HG02938 (cell line): ENCODE results near the gene SNRPA.
"Not testable (repeated sequence)": the region's sequence is repeated elsewhere in the genome, so short reads cannot be mapped to it uniquely, and the experiment has no call there.

Source experiments
- ATAC-seq: cut with Tn5 transposase; IDR thresholded peaks from one replicate; pipeline ENCODE4 v1.9.1; 2021; ENCODE audit warnings: mild to moderate bottlenecking, moderate library complexity; ENCODE audit not compliant: unreplicated experiment

The SNRPA gene

DNA sequence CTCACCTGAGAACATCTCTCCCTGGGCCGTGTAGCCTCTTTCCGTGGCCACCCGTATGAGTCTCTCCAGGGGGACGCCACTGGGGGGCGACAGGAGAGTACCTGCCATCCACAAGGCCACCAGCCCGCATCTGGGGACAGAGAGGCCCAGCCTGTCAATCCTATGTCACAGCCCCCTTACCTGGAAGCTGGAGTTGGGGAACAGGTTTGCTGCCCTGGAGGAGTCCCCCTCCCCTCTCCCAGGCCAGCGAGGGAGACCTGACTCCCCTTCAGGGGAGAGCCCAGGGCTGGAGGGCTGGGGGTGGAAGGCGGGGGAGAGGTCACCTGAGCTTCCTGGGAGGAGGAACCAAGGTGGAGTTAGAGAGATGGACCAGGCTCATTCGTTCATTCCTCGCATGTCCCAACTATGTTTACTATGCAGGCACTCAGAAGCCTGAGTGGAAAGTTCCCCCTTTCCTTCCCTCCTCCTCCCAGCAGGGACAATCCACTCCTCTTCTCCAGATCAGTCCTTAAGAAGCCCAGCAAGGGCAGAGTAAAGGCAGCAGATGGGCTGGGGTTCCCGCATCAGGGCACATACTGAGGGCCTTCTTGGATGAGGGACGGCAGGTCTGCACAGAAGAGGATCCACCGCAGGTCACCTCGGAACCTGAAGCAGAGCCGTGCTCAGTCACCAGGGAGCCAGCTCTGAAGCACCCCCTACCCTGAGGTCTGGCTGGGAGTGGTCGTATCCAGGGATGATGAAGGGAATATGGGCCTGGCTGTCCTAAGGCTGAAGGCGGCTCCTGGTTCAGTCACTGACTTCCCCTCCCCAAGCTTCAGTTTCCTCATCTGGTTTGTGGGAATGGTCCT is 6.2 kb upstream of the SNRPA start:
- no peak for ATAC-seq

DNA sequence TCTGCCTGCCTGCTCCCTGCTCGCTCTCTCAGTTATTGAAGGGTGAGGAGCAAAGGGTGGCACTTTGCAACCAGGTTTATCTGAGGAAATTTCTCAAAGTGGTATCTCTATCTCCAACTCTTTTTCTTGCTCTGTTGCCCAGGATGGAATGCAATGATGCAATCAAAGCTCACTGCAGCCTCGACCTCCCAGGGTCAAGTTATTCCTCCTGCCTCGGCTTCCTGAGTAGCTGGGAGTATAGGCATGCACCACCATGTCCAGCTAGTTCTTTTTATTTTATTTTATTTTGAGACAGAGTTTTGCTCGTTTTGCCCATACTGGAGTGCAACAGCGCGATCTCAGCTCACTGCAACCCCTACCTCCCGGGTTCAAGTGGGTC is 5.6 kb upstream of the SNRPA start:
- no peak for ATAC-seq

DNA sequence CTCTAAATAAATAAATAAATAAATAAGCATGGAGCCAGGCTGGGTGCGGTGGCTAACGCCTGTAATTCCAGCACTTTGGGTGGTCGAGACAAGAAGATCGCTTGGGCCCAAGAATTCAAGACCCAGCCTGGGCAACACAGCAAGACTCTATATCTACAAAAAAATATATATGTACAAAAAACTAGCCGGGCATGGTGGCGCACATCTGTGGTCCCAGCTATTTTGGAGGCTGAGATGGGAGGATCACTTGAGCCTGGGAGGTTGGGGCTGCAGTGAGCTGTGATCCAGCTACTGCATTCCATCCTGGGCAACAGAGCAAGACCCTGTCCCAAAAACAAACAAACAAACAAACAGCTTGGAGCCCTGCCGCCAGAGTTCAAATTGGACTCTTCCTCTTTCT is 3.5 kb upstream of the SNRPA start:
- no peak for ATAC-seq

DNA sequence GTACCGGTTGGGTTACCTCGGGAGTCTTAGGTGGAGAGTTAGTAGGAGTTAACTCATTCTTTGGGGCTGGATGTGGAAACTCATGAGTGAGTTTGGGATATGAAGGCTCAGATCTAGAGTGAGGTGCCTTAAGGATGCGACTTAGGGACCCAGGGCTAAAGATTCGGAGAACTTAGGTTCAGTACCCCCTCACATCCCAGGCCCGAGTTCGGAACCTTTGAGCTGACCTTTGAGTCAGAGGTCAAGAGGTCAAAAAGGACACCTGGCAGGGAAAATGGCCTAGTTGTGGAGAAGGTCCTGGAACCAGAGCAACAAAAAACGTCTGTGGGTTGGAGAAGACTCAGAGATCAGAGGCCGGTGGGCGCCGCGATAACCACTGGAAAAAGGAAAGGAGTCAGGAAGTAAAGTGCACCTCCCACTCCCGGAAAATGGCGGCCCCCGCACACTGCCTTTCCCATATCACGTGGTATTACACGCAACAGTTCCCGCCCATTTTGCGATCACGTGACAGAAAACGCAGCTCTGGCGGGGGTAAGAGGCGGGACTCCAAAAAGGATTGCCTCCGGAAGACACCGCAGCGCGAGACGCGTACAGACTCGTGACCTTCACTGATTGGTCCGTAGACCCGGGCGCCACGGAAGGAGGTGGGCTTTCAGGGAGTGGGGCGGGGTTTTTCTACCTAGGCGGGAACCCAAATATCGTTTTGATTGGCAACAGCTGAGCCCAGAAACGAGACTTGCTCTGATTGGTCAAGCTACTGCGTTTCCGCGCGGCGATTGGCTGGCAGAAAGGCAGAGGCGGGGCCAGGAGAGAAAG is 737 bp upstream of the SNRPA start, which contains the start of gene ACTMAP:
ACTMAP (minus strand) TSS at position 420 of the 816 bp plus-strand sequence. CDS start 674 bp downstream, outside the sequence.
- ATAC-seq: peak; percentile 86

DNA sequence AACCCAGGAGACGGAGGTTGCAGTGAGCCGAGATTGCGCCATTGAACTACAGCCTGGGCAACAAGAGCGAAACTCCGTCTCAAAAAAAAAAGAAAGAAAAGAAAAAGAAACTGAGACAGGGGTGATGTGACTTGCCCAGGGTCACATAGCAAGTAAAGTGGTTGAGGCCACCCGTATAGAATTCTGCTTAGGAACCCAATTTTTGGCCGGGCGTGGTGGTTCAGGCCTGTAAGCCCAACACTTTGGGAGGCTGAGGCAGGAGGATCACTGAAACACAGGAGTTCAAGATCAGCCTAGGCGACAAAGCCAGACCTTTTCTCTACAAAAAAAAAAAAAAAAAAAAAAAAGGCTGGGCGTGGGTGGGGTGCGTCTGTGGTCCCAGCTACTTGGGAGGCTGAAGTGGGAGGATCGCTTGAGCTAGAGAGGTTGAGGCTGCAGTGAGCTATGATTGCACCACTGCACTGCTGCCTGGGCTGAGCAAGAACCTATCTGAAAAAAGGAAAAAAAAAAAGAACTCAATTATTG is 1.3 kb downstream of the SNRPA start:
- no peak for ATAC-seq

DNA sequence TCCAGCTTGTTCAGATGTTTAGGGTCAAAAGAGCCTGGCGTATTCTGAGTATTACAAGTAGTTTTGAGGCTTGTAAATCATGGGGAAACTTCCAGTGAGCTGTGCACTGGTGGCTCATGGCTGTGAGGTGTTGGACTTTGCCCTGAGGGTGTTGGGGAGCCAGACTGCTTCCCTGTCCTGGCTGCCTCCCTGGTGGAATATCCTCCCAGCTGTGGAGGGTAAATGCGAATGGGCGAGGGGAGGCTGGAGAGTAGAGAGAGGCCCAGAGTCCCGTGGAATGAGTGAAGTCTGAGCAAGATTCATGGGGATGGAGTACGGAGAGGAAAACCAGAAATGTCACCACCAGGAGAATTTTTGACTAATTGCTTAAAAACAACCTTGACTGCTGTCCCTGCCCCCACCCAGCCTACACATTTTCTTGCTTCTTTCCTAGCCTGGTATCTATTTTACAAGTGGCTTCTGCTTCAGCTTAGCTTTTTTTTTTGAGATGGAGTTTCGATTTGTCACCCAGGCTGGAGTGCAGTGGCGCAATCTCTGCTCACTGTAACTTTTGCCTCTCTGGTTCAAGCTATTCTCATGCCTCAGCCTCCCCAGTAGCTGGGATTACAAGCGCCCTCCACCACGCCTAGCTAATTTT is 3.7 kb downstream of the SNRPA start:
- ATAC-seq: no peak

DNA sequence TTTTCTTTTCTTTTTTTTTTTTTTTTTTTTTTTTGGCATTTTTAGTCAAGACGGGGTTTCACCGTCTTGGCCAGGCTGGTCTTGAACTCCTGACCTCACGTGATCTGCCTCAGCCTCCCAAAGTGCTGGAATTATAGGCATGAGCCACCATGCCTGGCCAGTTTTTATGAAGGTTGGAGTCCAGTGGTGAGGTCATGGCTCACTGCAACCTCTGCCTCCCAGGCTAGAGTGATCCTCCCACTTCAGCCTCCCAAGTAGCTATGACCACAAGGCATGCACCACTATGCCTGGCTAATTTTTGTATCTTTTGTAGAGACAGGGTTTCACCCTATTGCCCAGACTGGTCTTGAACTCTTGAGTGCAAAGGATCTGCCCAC is 4.2 kb downstream of the SNRPA start:
- ATAC-seq: no peak

DNA sequence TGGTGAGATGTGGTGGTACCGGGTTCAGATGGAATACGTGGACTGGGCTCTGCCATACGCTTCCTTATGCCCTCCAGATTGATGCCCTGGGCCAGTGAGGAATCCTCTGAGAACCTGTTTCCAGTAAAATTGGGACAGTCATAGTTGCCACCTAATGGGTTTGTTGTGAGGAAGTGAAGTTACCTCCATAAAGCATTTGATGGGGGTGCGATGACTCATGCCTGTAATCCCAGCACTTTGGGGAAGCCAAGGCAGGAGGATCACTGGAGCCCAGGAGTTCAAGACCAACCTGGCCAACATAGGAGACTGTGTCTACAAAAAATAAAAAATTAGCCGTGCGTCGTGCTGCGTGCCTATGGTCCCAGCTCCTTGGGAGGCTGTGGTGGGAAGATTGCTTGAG is 4.8 kb downstream of the SNRPA start:
- no peak for ATAC-seq

DNA sequence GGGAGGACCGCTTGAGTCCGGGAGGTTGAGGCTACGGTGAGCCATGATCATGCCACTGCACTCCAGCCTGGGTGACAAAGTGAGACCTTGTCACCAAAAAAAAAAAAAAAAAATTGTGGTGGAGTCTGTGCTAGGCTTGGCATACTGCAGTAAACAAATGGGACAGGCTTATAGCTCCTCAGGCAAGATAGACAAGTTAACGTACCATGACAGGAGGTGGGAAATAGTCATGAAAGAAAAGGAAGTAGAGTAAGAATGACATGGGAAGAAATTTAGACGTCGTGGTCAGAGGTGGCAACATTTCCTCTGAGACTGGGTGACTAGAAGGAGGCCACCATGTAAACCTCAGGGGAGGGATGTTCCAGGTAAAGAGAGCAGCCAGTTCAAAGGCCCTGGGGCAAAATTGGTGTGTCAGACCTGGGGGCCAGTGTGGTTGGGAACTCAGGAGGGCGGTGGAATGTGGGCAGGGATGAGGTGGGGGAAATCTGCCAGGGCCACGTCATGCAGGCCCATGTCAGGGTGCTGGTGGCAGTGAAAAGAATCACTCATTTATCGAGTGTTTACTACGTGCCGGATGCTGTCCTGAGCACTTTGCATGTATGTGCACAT is 5.6 kb downstream of the SNRPA start:
- ATAC-seq: no peak

DNA sequence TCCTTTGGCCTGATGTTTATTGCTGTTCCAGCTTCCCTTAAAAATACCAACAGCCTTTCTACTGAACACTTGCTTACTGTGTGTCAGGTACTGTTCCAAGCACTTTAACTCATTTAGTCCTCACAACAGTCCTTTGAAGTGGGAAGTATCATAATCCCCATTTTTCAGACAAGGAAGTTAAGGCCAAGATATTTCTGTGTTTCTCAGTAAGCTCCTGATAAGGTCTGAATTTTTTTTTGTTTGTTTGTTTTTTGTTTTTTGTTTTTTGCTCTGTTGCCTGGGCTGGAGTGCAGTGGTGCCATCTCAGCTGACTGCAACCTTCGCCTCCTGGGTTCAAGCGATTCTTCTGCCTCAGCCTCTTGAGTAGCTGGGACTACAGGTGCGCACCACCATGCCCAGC is 7.5 kb downstream of the SNRPA start:
- ATAC-seq: no peak

DNA sequence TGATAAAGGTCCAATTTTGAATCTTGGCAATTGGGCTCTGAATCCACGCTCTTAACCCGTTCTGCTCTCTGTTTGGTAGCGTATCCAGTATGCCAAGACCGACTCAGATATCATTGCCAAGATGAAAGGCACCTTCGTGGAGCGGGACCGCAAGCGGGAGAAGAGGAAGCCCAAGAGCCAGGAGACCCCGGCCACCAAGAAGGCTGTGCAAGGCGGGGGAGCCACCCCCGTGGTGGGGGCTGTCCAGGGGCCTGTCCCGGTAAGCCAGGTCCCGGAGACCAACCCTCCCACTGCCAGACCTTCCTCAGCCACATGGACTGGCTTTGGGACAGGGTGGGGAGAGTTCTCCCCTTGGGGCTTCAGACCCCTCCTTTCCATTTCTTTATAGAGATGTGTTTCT is 8.3 kb downstream of the SNRPA start:
- no peak for ATAC-seq

DNA sequence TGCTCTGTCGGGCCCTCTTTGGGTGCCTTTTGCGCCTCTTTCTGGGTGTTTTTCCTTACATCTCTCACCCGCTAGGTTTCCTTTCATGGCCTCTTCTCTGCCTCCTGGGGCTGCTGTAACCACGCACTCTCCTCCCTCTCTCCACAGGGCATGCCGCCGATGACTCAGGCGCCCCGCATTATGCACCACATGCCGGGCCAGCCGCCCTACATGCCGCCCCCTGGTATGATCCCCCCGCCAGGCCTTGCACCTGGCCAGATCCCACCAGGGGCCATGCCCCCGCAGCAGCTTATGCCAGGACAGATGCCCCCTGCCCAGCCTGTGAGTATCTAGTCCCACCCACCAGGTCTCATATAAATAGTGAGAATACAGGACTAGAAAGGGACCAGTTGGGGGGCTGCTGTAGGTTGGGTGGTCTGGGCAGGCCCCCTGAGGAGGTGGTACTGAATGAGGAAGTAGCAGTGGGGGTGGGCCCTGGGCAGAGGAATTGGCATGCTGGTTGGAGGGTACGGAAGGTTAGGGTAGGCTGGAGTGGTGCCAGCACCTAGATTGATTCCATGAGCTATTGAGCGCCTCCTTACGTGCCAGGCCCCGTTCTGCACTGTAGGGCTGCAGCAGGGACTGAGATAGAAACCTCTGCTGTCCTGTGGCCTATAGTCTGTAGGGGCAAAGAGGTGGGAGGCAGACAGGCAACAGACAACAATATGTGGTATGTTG is 11.9 kb downstream of the SNRPA start:
- no peak for ATAC-seq

DNA sequence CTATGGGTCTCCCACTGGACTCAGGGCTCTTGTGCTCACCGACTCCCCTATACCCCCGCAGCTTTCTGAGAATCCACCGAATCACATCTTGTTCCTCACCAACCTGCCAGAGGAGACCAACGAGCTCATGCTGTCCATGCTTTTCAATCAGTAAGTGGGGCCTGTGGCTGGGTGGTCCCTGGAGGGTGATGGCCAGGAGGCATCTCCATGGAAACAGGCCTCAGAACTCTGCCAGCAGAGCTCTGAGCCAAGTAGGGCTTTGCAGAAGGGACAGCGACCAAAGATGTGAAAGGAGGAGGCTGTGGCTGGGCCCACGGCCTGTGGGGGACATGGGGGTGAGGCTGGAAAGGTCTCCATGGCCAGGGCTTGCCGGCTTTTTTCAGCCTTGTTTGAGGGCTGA is 12.5 kb downstream of the SNRPA start:
- no peak for ATAC-seq

DNA sequence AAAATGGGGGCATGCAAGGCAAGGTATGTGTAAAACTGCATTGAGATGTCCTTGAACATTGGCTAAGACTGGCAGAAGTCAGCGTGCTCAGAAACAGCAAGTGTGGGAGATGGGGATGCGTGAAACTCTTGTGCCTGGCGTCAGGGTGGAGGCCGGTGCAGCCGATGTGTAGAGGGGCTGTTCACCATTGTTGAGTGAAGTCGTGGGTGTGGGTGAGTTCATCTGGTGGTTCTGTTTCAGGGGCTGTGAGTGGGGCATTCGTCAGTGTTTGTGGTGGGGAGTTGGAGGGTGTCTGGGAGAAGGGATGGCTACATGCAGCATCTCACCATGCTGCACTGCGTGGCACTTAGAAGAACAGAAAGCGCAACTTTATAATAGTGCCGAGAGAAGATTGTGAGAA is 13.0 kb downstream of the SNRPA start:
- no peak for ATAC-seq

DNA sequence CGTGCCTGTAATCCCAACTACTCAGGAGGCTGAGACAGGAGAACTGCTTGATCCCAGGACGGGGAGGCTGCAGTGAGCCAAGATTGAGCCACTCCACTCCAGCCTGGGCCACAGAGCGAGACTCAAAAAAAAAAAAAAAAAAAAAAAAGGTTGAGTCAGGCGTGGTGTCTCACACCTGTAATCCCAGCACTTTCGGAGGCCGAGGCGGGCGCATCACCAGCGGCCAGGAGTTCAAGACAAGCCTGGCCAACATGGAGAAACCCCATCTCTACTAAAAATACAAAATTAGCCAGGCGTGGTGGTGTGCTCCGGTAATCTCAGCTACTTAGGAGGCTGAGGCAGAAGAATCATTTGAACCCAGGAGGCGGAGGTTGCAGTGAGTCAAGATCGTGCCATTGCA is 15.4 kb downstream of the SNRPA start:
- not testable (repeated sequence) for ATAC-seq

DNA sequence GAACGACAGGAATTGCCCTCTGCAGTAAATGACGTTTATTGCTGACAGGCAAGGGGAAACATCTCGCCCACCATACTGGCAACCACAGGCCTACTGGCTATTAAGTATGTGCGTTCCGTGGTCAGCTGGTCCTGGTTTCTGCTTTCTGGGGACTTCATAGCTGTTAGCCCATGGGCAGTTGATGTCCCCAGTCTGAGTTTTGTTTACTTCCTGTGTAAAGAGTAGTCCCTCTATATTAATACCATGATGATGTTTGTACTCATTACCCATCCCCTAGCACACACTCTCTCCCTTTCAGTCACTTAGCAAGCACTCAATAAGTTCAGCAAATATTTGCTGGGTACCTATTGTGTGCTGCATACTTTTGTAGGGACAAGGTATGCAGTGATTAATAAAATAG is 17.9 kb downstream of the SNRPA start:
- no peak for ATAC-seq

DNA sequence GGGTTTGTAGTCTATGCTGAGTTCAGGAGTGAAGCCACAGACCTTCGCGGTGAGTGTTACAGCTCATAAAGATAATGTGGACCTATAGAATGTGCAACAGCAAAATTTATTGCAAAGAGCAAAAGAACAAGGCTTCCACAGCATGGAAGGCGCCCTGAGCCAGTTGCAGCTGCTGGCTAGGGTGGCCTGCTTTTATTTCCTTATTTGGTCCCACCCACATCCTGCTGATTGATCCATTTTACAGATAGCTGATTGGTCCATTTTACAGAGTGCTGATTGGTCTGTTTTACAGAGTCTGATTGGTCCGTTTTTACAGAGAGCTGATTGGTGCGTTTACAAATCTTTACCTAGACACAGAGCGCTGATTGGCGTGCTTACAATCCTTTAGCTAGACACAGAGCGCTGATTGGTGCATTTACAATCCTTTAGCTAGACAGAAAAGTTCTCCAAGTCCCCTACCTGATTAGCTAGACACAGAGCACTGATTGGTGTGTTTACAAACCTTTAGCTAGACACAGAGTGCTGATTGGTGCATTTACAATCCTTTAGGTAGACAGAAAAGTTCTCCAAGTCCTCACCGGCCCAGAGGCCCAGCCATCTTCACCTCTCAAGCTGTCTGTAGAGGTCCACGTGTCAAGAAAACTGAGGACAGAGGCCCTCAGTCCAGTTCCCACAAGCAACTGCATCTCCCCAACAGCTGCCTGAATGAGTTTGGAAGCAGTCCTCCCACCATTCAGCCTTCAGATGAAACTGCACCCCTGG is 20.3 kb downstream of the SNRPA start:
- not testable (repeated sequence) for ATAC-seq

DNA sequence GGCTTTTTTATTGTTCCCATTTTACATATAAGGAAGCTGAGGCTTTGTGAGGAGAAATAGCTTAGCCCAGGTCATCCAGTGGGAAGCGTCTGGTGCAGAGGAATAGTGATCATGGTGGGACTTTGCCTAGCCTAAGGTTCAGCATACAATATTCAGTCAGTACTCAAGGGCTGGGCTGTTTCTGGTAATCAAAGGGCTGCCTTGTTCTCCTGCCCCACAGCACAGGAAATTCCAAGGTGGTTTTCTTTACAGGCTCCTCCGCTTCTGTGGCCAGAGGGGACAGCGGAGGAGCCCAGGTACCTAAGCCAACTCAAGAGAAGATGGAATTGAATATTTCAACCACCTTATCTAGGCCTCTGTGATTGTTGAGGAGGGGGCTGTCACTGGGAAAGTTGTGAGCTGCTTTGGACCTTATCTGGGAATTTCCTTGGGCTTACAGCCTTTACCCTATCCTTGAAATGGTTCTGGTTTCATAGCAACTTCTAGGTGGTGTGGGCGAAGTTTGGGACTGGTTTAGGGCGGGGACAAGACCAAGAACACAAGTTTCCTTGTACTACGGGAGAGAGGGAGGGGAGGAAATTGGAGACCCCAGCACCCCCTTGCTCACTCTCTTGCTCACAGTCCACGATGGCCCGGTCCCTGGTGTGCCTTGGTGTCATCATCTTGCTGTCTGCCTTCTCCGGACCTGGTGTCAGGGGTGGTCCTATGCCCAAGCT is 24.1 kb downstream of the SNRPA start, which contains the start of gene MIA:
MIA (plus strand) TSS at position 606 of the 716 bp plus-strand sequence; CDS start at position 628, 22 bp downstream.
- ATAC-seq: no peak

DNA sequence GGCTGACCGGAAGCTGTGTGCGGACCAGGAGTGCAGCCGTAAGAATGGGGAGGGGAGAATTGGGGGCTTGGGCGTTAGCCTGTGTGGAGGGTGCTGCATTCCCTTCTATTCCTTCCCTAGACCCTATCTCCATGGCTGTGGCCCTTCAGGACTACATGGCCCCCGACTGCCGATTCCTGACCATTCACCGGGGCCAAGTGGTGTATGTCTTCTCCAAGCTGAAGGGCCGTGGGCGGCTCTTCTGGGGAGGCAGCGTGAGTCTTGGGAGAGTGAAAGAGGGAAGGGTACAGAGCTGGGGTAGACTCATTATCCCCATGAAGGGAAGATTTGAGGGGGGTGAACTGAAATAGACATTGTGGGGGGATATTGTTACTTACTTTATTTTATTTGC is 24.6 kb downstream of the SNRPA start:
- ATAC-seq: no peak
